Measurements from ENCODE around the gene CDH12.

DNA sequence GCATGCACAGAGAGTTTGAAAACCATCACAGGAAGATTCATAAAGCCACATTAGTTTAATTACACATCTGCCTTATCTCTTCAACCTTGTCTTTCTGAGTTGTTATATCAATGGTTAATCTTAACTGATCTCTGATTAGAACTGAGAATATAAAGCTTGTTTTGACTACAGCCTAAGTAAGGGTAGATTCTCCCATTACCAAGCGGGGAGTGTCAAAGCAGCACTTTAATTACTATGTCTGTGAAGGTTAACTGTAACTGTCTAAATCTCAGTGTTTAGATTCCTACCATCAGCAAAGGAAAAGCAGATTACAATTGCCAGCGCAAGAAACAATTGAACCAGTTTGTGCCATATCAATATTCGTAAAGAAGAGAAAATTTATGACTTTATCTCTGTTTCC lies 348.7 kb downstream of the CDH12 start:
- TF ChIP-seq, protein P1, sequence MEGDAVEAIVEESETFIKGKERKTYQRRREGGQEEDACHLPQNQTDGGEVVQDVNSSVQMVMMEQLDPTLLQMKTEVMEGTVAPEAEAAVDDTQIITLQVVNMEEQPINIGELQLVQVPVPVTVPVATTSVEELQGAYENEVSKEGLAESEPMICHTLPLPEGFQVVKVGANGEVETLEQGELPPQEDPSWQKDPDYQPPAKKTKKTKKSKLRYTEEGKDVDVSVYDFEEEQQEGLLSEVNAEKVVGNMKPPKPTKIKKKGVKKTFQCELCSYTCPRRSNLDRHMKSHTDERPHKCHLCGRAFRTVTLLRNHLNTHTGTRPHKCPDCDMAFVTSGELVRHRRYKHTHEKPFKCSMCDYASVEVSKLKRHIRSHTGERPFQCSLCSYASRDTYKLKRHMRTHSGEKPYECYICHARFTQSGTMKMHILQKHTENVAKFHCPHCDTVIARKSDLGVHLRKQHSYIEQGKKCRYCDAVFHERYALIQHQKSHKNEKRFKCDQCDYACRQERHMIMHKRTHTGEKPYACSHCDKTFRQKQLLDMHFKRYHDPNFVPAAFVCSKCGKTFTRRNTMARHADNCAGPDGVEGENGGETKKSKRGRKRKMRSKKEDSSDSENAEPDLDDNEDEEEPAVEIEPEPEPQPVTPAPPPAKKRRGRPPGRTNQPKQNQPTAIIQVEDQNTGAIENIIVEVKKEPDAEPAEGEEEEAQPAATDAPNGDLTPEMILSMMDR (IDR thresholded peaks at IDR 0.05; ENCODE audit: low read length), result no peak
- TF ChIP-seq EZH2 (IDR thresholded peaks at IDR 0.05; ENCODE audit: borderline replicate concordance, low read length), result no peak

Data from OCI-LY1 (cell line).